IMR-90 (cell line): ENCODE measurements around the gene CDH23. TPM values are rescaled to one million over a fixed set of nuclear protein-coding genes. Genes with fewer than 3 reads are reported as not detected.

Experiments used
- ATAC-seq: fragments of 200-7000 bp; cut with Tn5 transposase; 2 replicates; pipeline ENCODE4 v1.9.1; 2020; ENCODE audit warnings: low read depth, mild to moderate bottlenecking, moderate library complexity
- BruUV-seq: library from RNA; stranded (reverse); fragments of 400-500 nt; replicated peaks from 2 replicates; lab custom pipeline; 2021; lab: Mats Ljungman, UMichigan
- CTCF ChIA-PET: fragments of 300-600 bp; formaldehyde crosslinking; extraction: SDS; loops from one replicate; lab custom pipeline; 2021; ENCODE audit warnings: antibody characterized with exemption; lab: Yijun Ruan, JAX
- POLR2A ChIA-PET: fragments of 300-600 bp; sonication (Branson Sonifier 250); formaldehyde crosslinking; loops from one replicate; lab custom pipeline; 2022; ENCODE audit warnings: antibody characterized with exemption; ENCODE audit not compliant: unreplicated experiment; lab: Charles Lee
- DNase-seq: peaks from one replicate; pipeline ENCODE4 v3.0.0; 2013
- H2AFZ ChIP-seq: replicated peaks from 2 replicates; pipeline ENCODE3; 2013; ENCODE audit warnings: low read length, mild to moderate bottlenecking; ENCODE audit not compliant: poor library complexity
- H2AK5ac ChIP-seq: 2 replicates; pipeline ENCODE4 v1.6.1; 2013; ENCODE audit warnings: low read depth, low read length, inconsistent platforms
- H2AK9ac ChIP-seq: replicated peaks from 2 replicates; pipeline ENCODE3; 2013; ENCODE audit warnings: mild to moderate bottlenecking, low read depth, low read length, moderate library complexity; ENCODE audit not compliant: poor library complexity
- H2BK120ac ChIP-seq: 2 replicates; pipeline ENCODE4 v1.6.1; 2013; ENCODE audit warnings: low read depth, low read length, inconsistent platforms
- H2BK15ac ChIP-seq: 3 replicates; pipeline ENCODE4 v1.6.1; 2013; ENCODE audit warnings: low read depth, low read length, inconsistent platforms
- H2BK20ac ChIP-seq: 2 replicates; pipeline ENCODE4 v1.6.1; 2013; ENCODE audit warnings: low read depth, mild to moderate bottlenecking, inconsistent platforms, low read length, moderate library complexity
- H2BK5ac ChIP-seq: 2 replicates; pipeline ENCODE4 v1.6.1; 2013; ENCODE audit warnings: mild to moderate bottlenecking, low read depth, low read length, inconsistent platforms; ENCODE audit not compliant: poor library complexity, severe bottlenecking
- H3K14ac ChIP-seq: replicated peaks from 2 replicates; pipeline ENCODE4 v1.6.1; 2013; ENCODE audit warnings: low read depth, low read length, inconsistent platforms
- H3K18ac ChIP-seq: 2 replicates; pipeline ENCODE4 v1.6.1; 2013; ENCODE audit warnings: low read depth, low read length, control low read depth
- H3K23ac ChIP-seq: 2 replicates; pipeline ENCODE4 v1.6.1; 2013; ENCODE audit warnings: low read depth, low read length, inconsistent platforms
- H3K27ac ChIP-seq: 2 replicates; pipeline ENCODE4 v1.5.1; 2013; ENCODE audit warnings: mild to moderate bottlenecking, control low read depth, low read length; ENCODE audit not compliant: insufficient read depth
- H3K27me3 ChIP-seq: 2 replicates; pipeline ENCODE4 v1.6.1; 2013; ENCODE audit warnings: low read length; ENCODE audit not compliant: control insufficient read depth, insufficient read depth
- H3K36me3 ChIP-seq: 2 replicates; pipeline ENCODE4 v1.6.1; 2013; ENCODE audit warnings: low read length, mixed read lengths; ENCODE audit not compliant: control insufficient read depth, insufficient read depth
- H3K4ac ChIP-seq: 2 replicates; pipeline ENCODE4 v1.6.1; 2013; ENCODE audit warnings: low read depth, low read length, inconsistent platforms
- H3K4me1 ChIP-seq: 2 replicates; pipeline ENCODE4 v1.6.1; 2013; ENCODE audit warnings: low read length, mixed read lengths; ENCODE audit not compliant: control insufficient read depth, insufficient read depth
- H3K4me2 ChIP-seq: 2 replicates; pipeline ENCODE4 v1.6.1; 2013; ENCODE audit warnings: low read depth, mild to moderate bottlenecking, control low read depth, low read length, moderate library complexity
- H3K4me3 ChIP-seq: 2 replicates; pipeline ENCODE4 v1.5.1; 2013; ENCODE audit warnings: low read depth, mild to moderate bottlenecking, control low read depth, low read length, moderate library complexity; ENCODE audit not compliant: insufficient read depth
- H3K56ac ChIP-seq: 2 replicates; pipeline ENCODE4 v1.6.1; 2013; ENCODE audit warnings: low read length, inconsistent platforms; ENCODE audit not compliant: insufficient read depth; ENCODE audit errors: extremely low read depth
- H3K79me1 ChIP-seq, 2 experiments: 2 replicates each; pipeline ENCODE4 v1.6.1; 2013; ENCODE audit warnings: low read length in 2 of 2, inconsistent platforms in 1 of 2, low read depth in 1 of 2
- H3K9ac ChIP-seq: 2 replicates; pipeline ENCODE4 v1.6.1; 2013; ENCODE audit warnings: low read depth, low read length, control low read depth
- H3K9me1 ChIP-seq: 2 replicates; pipeline ENCODE4 v1.6.1; 2013; ENCODE audit warnings: low read length, inconsistent platforms; ENCODE audit not compliant: insufficient read depth
- H3K9me3 ChIP-seq: 2 replicates; pipeline ENCODE4 v1.6.1; 2013; ENCODE audit warnings: low read length; ENCODE audit not compliant: control insufficient read depth, insufficient read depth
- H4K20me1 ChIP-seq: 2 replicates; pipeline ENCODE4 v1.6.1; 2013; ENCODE audit warnings: low read length, inconsistent platforms; ENCODE audit not compliant: insufficient read depth
- H4K5ac ChIP-seq: 2 replicates; pipeline ENCODE4 v1.6.1; 2013; ENCODE audit warnings: mild to moderate bottlenecking, low read depth, low read length, control low read depth
- H4K8ac ChIP-seq, 2 experiments: 2 replicates each; pipeline ENCODE4 v1.6.1; 2013; ENCODE audit warnings: low read depth in 2 of 2, low read length in 2 of 2, control low read depth in 1 of 2, inconsistent platforms in 1 of 2
- H4K91ac ChIP-seq: 2 replicates; pipeline ENCODE4 v1.6.1; 2013; ENCODE audit warnings: low read depth, low read length, inconsistent platforms; ENCODE audit not compliant: insufficient read depth
- BHLHE40 ChIP-seq: fragments of 150-350 bp; IDR thresholded peaks from 2 replicates; pipeline ENCODE4 v1.6.1; 2016; ENCODE audit warnings: mild to moderate bottlenecking, low read depth, low read length
- CEBPB ChIP-seq: IDR thresholded peaks from 2 replicates; pipeline ENCODE4 v1.6.1; 2012; ENCODE audit warnings: low read depth, low read length, improper control_type of control experiment
- CHD1 ChIP-seq: IDR thresholded peaks from 2 replicates; pipeline ENCODE4 v1.6.1; 2012; ENCODE audit warnings: low read depth, low read length, improper control_type of control experiment
- ELK1 ChIP-seq: fragments of 150-350 bp; IDR thresholded peaks from 2 replicates; pipeline ENCODE4 v1.6.1; 2016; ENCODE audit warnings: low read depth, mild to moderate bottlenecking, low read length, moderate library complexity, borderline replicate concordance
- FOS ChIP-seq: fragments of 150-350 bp; IDR thresholded peaks from 2 replicates; pipeline ENCODE4 v1.6.1; 2016; ENCODE audit warnings: low read depth, low read length
- MAFK ChIP-seq: IDR thresholded peaks from 2 replicates; pipeline ENCODE4 v1.6.1; 2012; ENCODE audit warnings: low read depth, low read length, improper control_type of control experiment
- MAZ ChIP-seq: IDR thresholded peaks from 2 replicates; pipeline ENCODE4 v1.6.1; 2012; ENCODE audit warnings: low read depth, mild to moderate bottlenecking, low read length, improper control_type of control experiment, moderate library complexity, borderline replicate concordance
- MXI1 ChIP-seq: IDR thresholded peaks from 2 replicates; pipeline ENCODE4 v1.6.1; 2012; ENCODE audit warnings: low read depth, mild to moderate bottlenecking, low read length, moderate library complexity, borderline replicate concordance
- NFE2L2 ChIP-seq: fragments of 150-350 bp; IDR thresholded peaks from 2 replicates; pipeline ENCODE4 v1.6.1; 2016; ENCODE audit warnings: low read depth, mild to moderate bottlenecking, low read length
- POLR2A ChIP-seq: IDR thresholded peaks from 2 replicates; pipeline ENCODE4 v1.6.1; 2012; ENCODE audit warnings: mild to moderate bottlenecking, low read depth, low read length
- RCOR1 ChIP-seq: IDR thresholded peaks from 2 replicates; pipeline ENCODE4 v1.6.1; 2012; ENCODE audit warnings: mild to moderate bottlenecking, low read length, improper control_type of control experiment; ENCODE audit not compliant: insufficient replicate concordance
- RFX5 ChIP-seq: IDR thresholded peaks from 2 replicates; pipeline ENCODE4 v1.8.0; 2012; ENCODE audit warnings: low read depth, mild to moderate bottlenecking, low read length, moderate library complexity
- SMC3 ChIP-seq: fragments of 150-350 bp; IDR thresholded peaks from 2 replicates; pipeline ENCODE4 v1.6.1; 2016; ENCODE audit warnings: low read depth, mild to moderate bottlenecking, antibody characterized with exemption, low read length, moderate library complexity
- WGBS, 2 experiments: methylation state at CpG; one replicate each; pipeline versions ENCODE4 v1.1.5 to v1.1.7; 2013; ENCODE audit warnings: missing lambda C conversion rate in 2 of 2; ENCODE audit not compliant: insufficient read length in 1 of 2; ENCODE audit errors: extremely low coverage in 2 of 2; 5-methylcytosine and 5-hydroxymethylcytosine counted together
- dilution Hi-C: fragments of 300-500 bp; cut with HindIII; formaldehyde crosslinking; loops from one replicate; pipeline ENCODE4 v1.14.3; 2018; ENCODE audit warnings: low sequenced_read_pairs; ENCODE audit not compliant: unreplicated experiment
- in situ Hi-C: fragments of 300-500 bp; cut with MboI; formaldehyde crosslinking; loops from 3 replicates; pipeline ENCODE4 v1.14.3; 2019; ENCODE audit warnings: low sequenced_read_pairs, inconsistent platforms, mixed read lengths
- intact Hi-C: fragments of 100-400 bp; cut with micrococcal nuclease; formaldehyde crosslinking; loops from 2 replicates; pipeline ENCODE4 v1.10.0; 2022
- polyA plus RNA-seq, 3 experiments: library from polyadenylated mRNA; depleted of rRNA; stranded (reverse); fragments of >200 nt; gene quantifications; 2 replicates each; pipeline ENCODE4 v1.2.3, GENCODE V29; 2012; ENCODE audit warnings: low replicate concordance in 1 of 3
- total RNA-seq: library from RNA; depleted of rRNA; stranded (reverse); fragments of >200 nt; gene quantifications from 2 replicates; pipeline ENCODE4 v1.2.3, GENCODE V29; 2012
- TF ChIP-seq, protein P1 (sequence below): conservative IDR thresholded peaks from 2 replicates; pipeline ENCODE4 v1.5.1; 2012; ENCODE audit warnings: mild to moderate bottlenecking, low read depth, low read length, improper control_type of control experiment
- TF ChIP-seq, protein P2 (sequence below): fragments of 150-350 bp; IDR thresholded peaks from 2 replicates; pipeline ENCODE4 v1.6.1; 2017; ENCODE audit warnings: mild to moderate bottlenecking, antibody characterized with exemption, low read length, low read depth

CDH23 gene
- total and polyA plus RNA-seq, 2 of the 4 experiments (the other 2 are of a cell fraction), result under 0.01 to 0.03 TPM

- H3K56ac ChIP-seq, result no peak overlapping the region
- no peak overlapping the region for H2BK120ac ChIP-seq
- ChIA-PET CTCF (interaction anchor here (1.4 to 1.7 kb wide), 2 partner anchors 12 to 117 kb away, joined by 3 to 6 read pairs; no protein-coding TSS in a partner anchor), POLR2A (no interaction called here)
- no peak overlapping the region for H3K18ac ChIP-seq
- H3K9ac ChIP-seq, result no peak overlapping the region
- H3K9me3 ChIP-seq, result no peaks in the 10 kb centered on the region
- H3K14ac ChIP-seq, result no peak overlapping the region
- peaks cover 4% of the 10 kb centered on the region; the same call in 1 of the 2 replicates for H3K27me3 ChIP-seq
- H4K91ac ChIP-seq, result no peak overlapping the region
- in situ Hi-C loops (loop anchor here (10.0 kb wide), 2 partner anchors 428 to 498 kb away; partner anchors contain the start of gene SLC29A3), dilution Hi-C loops (no loop called here), intact Hi-C loops (loop anchor here (1.0 to 5.0 kb wide), 4 partner anchors 101 to 499 kb away; no protein-coding TSS in a partner anchor)
- H3K36me3 ChIP-seq, result peaks cover 27% of the 10 kb centered on the region
- no peak overlapping the region for H3K23ac ChIP-seq
- no peak for DNase-seq
- no peak overlapping the region for H2AK5ac ChIP-seq
- no peaks in the 10 kb centered on the region; the same call in 1 of the 2 replicates for H3K9me1 ChIP-seq
- H3K4ac ChIP-seq, result no peak overlapping the region
- no TSS peak for BruUV-seq
- no peaks in the 10 kb centered on the region for H3K4me1 ChIP-seq
- H2BK5ac ChIP-seq, result no peak overlapping the region
- H3K79me1 ChIP-seq, result no peaks in the 10 kb centered on the region
- no peak overlapping the region for H3K27ac ChIP-seq
- H2AFZ ChIP-seq, result no peak overlapping the region
- no peak overlapping the region for H4K5ac ChIP-seq
- no CpG with 5 or more reads among the region's 11 CpGs for WGBS, 2 experiments
- H3K4me3 ChIP-seq, result no peak overlapping the region
- H2AK9ac ChIP-seq, result no peak overlapping the region
- peaks cover 22% of the 10 kb centered on the region for H4K20me1 ChIP-seq
- H3K4me2 ChIP-seq, result no peak overlapping the region
- no peak for ATAC-seq
- no peak overlapping the region for H2BK15ac ChIP-seq
- no peak overlapping the region for H2BK20ac ChIP-seq
- no peak overlapping the region for H4K8ac ChIP-seq
- TF ChIP-seq CEBPB (no peak), CHD1 (no peak), FOS (no peak), POLR2A (no peak), RCOR1 (no peak), MXI1 (no peak), NFE2L2 (no peak), BHLHE40 (no peak), RFX5 (no peak), MAFK (no peak), ELK1 (no peak), SMC3 (no peak), MAZ (no peak)
- TF ChIP-seq, protein P1, sequence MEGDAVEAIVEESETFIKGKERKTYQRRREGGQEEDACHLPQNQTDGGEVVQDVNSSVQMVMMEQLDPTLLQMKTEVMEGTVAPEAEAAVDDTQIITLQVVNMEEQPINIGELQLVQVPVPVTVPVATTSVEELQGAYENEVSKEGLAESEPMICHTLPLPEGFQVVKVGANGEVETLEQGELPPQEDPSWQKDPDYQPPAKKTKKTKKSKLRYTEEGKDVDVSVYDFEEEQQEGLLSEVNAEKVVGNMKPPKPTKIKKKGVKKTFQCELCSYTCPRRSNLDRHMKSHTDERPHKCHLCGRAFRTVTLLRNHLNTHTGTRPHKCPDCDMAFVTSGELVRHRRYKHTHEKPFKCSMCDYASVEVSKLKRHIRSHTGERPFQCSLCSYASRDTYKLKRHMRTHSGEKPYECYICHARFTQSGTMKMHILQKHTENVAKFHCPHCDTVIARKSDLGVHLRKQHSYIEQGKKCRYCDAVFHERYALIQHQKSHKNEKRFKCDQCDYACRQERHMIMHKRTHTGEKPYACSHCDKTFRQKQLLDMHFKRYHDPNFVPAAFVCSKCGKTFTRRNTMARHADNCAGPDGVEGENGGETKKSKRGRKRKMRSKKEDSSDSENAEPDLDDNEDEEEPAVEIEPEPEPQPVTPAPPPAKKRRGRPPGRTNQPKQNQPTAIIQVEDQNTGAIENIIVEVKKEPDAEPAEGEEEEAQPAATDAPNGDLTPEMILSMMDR, result no peak
- TF ChIP-seq, protein P2, sequence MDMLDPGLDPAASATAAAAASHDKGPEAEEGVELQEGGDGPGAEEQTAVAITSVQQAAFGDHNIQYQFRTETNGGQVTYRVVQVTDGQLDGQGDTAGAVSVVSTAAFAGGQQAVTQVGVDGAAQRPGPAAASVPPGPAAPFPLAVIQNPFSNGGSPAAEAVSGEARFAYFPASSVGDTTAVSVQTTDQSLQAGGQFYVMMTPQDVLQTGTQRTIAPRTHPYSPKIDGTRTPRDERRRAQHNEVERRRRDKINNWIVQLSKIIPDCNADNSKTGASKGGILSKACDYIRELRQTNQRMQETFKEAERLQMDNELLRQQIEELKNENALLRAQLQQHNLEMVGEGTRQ, result no peak
These were observed 416.3 kb downstream of the CDH23 start for GRCh38 chr10:71812913-71813590.
